Measurements from ENCODE around the gene AGL.
"Not testable (repeated sequence)": the region's sequence is repeated elsewhere in the genome, so short reads cannot be mapped to it uniquely, and the experiment has no call there.

The AGL gene

DNA sequence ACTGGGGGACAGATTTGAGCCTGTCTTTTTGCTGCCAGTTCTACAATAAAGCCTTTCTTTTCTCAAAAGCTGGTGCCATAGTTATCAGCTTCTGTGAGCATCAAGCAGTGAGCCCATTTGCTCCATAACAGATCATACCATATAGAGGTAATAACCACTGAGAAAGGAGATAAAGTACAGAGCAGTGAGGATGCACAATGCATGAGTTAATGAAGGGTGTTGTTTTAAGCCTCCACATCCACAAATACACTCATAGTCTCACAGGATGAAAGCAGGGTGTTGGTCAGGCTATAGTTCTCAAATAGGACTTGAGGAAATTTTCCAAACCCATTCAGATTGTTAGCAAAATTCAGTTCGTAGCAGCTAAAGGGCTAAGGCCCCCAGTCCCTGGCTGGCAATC, 94.0 kb downstream of the AGL start:
- no peak for DNase-seq

DNA sequence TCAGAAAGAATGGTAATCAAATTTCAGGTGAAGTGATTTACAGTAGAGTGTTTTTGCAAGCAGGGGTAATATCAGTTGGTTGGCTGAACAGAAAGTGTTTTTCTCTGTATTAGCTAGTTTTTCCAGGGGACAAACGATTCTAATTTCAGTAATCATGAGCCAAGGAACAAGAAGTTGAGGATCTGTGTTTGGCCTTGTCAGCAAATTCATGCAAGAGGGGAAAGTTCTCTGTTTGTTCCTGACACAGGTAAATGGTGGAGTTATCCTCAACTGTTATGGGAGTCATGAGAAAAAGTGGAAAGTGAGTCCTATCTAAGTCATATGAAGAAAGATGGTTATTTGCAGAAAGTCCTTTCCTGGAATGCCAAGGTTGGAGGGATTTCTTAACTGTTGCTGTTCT, 95.0 kb downstream of the AGL start:
- DNase-seq: no peak

DNA sequence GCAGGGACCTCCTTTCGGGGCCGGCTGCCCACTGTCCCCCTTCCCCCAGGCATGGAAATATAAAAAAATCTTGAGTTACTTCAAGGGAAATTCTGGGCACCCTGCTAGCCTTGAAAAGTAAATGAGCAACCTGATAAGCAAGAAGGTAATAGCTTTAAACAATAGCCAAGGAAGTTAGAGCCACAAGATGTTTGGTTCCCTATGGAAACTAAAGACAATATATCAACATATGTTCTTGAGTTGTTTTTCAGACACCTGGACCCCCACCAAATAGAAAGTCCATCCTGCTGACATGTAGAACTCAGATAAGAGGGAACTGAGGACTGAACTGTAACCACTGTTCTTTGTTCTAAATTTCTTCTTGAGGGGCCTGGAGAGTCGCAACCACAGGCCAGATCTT, 100.3 kb downstream of the AGL start:
- no peak for DNase-seq

DNA sequence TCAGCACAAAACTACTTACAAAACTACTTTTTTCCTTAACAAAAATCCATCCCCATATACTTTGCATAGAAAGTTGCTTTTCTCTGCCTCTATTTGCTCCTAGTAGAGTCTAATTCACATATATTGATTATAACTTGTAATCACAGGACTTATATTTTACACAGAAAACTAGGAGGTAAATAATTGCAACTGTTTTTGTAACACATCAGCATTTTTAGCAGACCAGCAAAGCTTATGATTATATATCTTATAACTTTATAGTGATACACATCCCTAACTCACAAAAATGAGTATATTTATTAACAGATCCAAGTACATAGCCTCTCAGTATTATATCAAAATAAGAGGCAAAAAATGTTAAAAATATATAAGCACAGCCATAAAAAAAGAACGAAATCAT, 102.4 kb downstream of the AGL start:
- no peak for DNase-seq

DNA sequence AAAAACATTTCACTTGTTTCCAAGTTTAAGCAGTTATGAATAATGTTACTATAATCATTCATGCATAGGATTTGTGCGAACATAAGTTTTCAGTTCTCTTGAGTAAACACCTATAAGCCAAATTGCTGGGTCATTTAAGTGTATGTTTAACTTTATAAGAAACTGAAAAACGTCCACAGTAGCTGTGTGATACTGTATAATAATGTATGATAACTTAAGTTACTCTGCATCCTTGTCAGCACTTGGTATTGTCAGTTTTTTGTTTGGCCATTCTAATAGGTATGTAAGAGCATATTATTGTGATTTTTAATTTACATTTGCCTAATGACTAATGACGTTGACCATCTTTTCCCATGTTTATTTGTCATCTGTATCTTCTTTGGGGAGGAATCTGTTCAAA, 105.2 kb downstream of the AGL start:
- DNase-seq: no peak

DNA sequence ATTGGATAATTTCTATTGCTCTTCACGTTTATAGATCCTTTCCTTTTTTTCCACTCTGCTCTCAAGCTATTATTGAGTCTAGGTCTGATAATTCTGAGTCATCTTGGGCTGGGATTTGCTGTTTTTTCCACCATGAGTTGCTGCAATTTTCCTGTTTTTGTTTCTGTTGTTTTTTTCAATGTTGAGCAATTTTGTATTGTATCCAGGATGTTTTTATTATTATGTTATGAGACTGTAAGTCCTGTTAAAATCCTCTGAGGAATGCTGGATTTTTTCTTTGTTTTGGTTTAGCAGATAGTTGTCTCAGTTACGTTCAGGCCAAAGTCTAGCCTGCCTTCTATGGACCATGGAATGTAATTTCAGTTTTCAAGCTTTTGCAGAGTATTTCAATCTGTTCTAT, 106.6 kb downstream of the AGL start:
- no peak for DNase-seq

DNA sequence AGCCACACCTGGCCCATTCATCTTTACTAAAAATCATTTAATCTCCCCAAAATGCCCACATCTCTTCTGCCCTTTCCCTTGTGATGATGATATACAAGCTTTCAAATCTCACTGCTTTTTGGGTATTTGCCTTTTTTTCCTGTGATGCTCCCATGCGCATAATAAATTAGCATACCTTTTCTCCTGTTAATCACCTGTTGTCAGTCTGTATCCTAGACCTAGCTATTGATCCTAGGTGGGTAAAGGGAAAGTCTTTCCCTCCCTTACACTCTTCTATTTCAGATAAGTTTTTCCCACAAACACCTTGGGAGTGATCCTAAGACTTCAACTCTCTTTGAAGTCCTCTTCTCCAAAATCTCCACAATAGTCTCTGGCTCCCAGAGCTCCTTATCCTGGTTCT, 107.7 kb downstream of the AGL start:
- no peak for DNase-seq

DNA sequence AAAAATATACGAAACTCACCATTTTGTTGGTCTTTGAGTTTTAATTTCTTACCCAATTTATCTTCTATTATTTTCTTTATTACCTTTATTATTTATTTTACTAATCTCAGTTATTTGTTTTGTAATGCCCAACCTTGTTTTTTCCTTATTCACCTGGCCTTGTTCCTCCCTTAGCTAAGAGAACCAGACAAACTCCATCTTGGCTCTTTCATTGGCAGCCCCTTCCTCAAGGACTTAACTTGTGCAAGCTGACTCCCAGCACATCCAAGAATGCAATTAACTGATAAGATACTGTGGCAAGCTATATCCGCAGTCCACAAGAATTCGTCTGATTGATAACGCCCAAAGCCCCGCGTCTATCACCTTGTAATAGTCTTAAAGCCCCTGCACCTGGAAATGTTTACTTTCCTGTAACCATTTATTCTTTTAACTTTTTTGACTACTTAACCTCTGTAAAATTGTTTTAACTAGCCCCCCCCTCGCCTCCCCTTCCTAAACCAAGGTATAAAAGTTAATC, 109.1 kb downstream of the AGL start:
- DNase-seq: not testable (repeated sequence)

DNA sequence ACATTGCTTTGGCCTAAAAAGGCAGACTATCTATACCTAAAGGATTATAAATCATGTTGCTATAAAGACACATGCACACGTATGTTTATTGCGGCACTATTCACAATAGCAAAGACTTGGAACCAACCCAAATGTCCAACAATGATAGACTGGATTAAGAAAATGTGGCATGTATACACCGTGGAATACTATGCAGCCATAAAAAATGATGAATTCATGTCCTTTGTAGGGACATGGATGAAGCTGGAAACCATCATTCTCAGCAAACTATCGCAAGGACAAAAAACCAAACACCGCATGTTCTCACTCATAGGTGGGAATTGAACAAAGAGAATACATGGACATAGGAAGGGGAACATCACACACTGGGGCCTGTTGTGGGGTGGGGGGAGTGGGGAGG, 110.1 kb downstream of the AGL start:
- DNase-seq: not testable (repeated sequence)

DNA sequence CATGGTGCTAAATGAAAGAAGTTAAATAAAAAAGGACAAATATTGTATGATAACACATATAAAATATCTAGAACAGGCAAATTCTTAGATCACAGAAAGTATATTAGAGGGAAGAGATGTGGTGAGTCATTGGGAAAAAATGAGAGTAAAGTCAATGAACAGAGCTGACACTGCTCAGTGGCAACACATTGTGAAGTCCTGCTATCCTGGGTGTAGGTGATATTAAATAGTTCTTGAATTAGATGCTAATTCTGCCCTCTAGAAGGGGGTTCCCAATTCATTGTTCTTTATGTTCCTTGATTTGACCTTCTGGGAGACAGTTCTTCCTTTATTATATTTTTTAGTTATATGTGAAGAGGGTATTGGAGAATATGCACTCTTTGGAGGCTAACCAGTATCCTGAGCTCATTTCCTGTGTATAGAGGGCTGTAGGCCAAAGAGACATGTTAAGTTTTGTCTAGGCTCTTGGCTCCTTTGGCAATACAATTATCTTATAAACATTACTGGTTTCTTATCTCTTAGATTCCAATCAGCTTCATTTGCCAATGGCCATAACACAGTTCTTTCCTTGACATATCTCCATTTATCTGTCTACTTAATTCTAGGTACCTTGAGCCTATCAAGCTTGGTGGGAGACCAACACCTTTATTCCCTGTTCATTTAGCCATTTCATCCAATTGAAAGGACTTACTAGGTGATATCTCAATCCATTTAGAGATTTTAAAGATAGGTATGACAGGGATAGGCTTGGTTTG, 113.1 kb downstream of the AGL start:
- no peak for DNase-seq

DNA sequence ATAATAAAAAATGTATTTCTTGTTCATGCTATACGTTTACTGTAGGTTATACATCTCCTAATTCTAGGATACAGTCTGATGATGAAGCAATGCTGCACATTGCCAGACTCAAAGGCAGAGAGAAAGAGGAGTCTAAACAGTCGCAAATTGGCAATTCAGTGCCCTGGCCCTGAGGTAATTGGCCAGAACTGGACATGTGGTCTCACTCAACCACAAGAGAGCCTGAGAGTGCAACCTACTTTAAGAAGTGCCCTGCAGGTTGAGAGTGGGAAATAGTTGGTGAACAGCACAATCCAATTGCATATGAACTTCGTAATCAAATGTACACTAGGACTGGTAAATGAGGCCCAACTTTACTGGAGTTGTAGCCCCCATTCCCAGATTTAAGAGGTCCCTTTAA, 114.6 kb downstream of the AGL start:
- peak; percentile 47 for DNase-seq

DNA sequence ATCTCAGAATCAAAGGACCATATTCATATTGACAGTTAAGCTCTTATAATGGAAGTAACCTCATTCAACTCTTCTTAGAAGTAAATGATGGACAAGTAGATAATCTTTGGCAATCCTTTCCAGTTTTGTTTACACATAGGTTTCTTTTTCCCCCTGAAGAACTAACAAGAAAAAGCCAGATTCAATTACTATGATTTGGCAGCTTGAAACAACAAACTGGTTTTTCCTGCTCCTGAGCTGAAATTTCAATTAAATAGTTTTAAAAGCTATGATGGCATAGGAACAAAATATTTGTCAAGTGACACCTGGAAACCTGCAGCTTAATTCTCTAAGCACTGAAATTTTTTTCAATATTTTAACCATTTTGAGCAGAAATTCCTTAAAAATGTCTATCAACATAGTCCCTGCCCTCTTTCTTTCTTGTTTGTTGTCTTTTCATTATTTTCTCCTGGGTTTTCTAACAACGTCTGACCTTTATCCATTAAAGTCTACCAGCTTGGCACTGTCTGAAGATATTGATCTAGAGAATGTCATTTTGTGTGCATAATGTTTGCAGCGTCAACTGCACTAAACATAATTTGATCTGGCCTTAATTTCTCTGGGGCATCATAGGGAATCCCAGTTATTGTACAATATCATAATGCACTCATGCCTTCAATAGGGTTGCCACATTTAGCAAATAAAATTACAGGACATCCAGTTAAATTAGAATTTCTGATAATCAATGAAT, 115.7 kb downstream of the AGL start:
- DNase-seq: peak; percentile 90

DNA sequence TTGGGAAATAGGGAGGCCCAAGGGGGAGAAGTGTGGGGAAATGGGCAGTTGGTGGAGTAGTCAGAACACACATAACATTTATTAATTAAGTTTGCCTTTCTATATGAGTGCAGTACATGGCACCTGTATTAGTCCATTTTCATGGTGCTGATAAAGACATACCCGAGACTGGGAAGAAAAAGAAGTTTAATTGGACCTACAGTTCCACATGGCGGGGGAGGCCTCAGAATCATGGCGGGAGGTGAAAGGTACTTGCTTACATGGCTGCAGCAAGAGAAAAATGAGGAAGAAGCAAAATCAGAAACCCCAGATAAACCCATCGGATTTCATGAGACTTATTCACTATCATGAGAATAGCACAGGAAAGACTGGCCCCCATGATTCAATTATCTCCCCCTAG, 118.1 kb downstream of the AGL start:
- DNase-seq: no peak

DNA sequence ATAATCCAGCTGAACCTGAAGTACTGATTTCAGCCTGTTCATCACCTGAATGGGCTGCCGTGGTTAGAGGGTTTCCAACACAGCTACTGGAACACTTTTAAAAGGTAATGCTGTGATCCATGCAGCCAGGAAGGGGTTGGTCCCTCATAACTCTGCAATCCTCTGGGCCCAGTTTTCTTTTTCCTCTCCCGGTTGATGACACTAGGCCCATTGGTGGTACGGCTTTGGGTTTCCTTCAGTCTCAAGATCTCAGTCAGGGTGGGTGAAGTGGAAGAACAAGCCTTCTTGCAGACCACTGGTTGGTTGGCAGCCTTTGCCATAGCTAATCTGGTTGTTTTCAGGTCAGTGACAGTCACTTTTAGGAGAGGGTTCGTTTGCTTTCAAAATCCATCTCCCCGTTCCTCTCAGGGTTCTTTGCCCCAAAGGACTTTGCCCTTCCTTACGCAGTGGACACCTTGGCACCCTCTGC, 119.1 kb downstream of the AGL start:
- peak; percentile 91 for DNase-seq

DNA sequence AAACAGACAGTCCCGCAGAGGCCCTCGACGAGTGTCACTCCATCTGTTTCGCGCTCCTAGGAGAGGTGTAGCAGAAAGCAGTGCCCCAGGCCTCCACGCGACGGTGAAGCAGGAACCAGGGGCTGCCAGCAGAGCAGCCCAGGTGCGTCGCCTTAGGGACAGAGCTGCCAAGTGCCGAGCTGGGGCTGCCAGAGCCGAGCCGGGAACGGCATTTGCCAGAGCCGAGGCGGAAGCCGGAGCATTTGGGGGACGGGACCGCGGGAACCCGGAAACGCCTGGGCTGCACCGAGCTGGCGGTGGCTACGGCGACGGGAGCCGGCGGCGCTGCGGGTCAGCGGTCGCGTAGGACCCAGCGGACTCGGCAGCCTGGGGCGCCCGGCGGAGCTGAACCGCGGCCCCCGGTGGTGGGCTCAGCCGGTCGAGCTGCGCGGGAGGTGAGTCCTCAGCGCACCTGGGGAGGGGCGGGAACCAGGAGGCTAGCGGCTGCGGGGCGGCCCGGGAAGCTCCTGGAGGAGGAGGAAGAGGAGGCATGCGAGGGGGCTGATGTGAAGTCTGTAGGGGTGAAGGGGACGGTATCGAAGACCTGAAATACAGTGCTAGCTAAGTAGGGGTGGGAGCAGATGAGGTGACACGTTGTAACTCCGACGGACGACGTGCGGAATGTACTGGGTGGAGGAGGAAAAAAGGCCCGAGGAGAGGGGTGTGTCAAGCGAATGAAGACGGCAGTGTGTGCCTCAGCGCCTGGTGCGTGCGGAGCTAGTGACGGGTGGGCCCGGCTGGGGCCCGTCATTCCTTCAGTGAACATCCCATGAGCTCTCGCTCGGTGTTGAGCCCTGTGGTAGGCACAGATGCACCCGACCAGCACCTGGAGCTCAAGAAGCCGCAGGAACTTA, 119.8 kb downstream of the AGL start, which contains the start of gene SLC35A3:
Gene SLC35A3, plus strand, starts transcription at position 268 of the 893 bp plus-strand sequence. CDS start 23,559 bp downstream, outside the sequence.
- peak; percentile 91 for DNase-seq

DNA sequence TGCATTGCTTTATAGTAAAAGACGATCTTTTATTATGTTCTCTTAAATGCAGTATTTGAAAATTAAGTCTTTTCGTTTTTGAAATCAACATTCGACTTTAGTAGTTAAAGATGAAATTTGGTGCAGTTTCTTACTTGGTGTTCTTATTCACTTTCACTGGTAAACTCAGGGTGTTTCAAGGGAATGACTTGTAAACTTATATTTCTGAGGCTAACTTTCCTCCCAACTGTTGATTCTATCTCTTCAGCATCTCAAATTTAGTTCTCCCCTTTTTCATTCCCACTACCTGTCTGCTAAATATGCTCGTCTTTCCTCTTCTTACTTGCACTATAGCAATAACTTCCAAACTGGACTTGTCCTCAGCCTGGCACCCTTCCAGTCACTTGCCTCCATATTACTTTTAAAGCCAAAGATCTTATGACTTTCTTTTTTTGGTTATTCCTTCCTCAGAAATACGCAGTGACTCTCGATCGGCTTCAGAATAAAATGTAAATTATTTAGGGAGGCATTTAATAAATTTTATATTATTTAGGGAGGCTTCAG, 120.6 kb downstream of the AGL start:
- peak; percentile 22 for DNase-seq

DNA sequence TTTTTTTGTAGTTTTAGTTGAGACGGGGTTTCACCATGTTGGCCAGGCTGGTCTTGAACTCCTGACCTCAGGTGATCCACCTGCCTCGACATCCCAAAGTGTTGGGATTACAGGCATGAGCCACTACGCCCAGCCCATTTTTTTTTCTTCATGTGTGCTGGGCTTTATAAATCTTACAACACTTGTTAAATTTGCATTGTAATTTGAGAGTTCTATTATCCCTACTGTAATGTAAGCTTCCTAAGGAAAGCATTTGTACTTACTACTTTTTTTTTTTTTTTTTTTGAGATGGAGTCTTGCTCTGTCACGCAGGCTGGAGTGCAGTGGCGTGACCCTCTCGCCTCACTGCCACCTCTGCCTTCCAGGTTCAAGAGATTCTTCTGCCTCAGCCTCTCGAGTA, 121.9 kb downstream of the AGL start:
- not testable (repeated sequence) for DNase-seq

Measured in DMS79 treated with DMSO at 0.1 percent for 48 hours (cell line).